NCI-H748 (cell line): ENCODE results near the gene KRTAP12-1.
"Not testable (repeated sequence)": the region's sequence is repeated elsewhere in the genome, so short reads cannot be mapped to it uniquely, and the experiment has no call there.

Experiments used
- DNase-seq: peaks from one replicate; lab custom pipeline; 2025; ENCODE audit not compliant: unreplicated experiment; lab: John Stamatoyannopoulos, UW

The KRTAP12-1 gene

DNA sequence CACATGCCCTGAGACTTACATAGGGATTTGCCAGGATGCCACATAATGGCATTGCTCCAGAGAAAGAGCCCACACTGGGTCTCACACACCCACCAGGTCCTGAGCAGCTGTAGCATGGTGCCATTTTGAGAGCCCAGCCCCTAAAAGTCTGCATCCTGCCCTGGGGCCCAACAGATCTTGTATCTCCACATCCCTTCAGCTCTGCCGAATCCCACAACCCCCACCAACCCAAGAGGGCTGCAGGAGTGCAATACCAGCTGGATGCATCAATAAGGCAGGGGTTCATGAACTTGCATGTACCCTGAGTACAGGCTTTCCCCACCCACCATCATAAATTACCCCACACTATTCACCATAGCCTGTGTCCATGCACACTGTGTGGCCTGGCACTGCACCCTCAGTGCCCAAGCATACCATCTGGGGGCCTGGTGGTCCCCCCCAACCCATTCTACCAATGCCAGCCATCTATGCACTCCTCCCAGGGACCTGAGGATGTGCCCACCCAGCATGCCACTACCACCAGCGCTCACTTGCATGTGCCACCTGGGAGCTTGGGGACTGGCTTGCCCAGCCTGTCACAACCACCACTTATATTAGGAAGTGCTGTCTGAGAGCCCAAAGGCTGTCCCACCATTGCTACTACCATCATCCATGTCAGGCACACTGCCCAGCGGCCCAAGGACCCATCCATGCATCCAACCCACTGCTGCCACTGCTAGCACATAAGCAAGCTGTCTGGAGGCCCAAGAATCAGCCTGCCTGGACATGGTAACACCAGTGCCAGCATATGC, 11.1 kb downstream of the KRTAP12-1 start:
- no peak for DNase-seq

DNA sequence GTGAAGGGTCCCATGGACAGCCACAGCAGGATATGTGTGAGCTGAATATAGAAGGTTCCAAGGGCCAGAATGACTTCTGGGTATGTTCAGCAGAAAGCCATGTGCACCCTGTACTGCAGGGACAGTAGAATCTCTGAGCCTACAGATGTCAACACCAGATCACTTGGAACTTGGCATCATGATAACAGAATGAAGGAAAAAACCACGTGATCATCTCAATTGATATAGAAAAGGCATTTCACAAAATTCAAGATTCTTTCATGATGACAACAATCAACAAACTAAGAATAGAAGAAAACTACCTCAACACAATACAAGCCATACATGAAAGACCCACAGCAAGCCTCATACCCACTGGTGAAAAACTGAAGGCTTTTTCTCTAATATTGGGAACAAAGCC, 14.4 kb downstream of the KRTAP12-1 start:
- no peak for DNase-seq

DNA sequence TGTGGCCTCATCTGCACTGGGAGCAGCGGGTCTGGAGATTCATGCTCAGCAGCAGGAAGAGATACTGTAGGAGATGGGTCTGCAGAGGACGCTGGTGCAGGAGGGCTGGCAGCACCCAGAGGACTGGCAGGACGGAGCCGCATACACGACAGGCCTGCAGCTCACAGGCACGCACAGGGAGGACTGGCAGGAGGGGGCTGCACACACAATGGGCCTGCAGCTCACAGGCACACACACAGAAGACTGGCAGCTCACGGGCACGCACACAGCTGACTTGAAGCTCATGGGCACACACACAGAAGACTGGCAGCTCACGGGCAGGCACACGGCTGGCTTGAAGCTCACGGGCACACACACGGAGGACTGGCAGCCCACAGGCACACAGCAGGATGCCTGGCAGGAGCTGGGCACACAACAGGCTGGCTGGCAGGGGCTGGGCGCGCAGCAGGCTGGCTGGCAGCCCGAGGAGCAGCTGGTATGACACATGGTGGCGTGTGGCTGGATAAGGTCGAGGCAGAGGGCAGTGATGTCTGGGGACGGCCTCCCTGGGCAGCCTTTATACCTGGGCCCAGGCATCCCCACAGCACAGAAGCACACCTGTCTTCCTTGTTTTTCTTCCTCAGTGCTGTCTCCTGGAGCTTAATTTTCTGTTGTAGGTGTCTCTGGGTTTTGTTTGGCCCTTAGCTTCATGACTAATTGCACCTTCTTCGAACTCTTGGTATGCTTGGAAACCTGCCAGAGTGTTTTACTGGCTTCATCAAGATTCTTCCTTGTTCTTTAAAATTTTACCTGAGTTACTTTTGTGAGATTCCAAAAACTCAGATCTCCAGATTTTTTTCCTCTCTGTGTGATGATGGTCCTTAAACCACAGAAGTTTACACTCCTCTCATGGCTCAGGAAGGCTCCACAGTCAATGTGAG, 15.3 kb downstream of the KRTAP12-1 start, which contains the start of gene KRTAP12-2:
KRTAP12-2 (minus strand) TSS at position 527 of the 920 bp plus-strand sequence; CDS start at position 486, 41 bp downstream.
- DNase-seq: peak; percentile 3

DNA sequence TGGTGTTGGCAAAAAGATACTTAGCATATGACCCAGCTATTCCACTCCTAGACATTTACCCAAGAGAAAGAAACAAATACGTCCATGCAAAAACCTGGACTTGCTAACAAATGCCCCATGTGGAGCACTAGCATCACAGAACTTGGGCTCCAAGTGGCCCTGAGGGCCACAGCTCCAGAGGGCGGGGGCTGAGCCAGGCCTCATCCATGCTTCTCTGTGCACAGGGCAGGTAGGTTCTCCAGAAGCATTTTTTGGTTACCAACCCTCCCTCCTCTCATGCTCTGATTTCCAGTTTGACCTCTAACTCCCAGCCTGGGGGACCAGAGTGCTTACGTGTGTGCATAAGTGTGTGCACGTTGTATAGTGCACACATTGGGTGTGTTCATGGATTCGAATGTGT, 17.3 kb downstream of the KRTAP12-1 start:
- DNase-seq: no peak

DNA sequence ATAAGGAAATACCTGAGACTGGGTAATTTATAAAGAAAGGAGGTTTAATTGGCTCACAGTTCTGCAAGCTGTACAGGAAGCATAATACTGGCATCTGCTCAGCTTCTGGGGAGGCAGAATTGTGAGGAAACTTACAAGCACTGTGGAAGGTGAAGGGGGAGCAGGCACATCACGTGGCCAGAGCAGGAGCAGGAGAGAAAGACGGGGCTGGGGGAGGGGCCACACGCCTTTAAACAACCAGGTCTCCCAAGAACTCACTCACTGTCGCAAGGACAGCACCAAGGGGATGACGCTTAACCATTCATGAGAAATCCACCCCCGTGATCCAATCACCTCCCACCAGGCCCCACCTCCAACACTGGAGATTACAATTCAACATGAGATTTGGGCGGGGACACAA, 20.4 kb downstream of the KRTAP12-1 start:
- not testable (repeated sequence) for DNase-seq

DNA sequence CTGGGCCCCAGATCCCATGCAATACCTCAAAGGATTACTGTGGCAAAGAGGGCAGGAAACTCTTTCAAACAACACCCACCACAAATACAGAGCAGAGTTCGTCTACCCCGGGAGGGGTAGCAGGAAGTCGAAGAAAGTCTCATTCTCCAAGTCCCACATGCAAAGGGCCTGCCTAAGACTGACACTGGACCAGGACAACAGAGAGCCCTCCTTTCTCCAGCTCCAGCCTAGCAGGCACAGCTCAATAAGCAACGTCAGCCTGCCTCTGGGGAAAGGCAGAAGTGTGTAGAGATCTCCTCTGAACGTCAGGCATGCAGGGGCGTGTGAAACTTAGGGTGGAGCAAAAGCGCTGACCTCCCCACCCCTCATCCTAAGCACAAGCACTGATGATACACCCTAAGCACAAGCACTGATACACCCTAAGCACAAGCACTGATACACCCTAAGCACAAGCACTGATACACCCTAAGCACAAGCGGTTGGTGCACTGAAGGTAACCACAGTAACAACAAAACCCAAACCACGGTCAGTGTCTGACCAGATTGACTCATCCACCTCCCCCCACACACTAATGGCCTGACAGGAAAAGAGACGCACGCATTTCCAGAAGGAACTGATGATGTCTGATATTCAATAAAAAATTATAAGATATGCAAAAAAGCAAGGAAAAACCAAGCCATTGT, 22.9 kb downstream of the KRTAP12-1 start:
- DNase-seq: no peak

DNA sequence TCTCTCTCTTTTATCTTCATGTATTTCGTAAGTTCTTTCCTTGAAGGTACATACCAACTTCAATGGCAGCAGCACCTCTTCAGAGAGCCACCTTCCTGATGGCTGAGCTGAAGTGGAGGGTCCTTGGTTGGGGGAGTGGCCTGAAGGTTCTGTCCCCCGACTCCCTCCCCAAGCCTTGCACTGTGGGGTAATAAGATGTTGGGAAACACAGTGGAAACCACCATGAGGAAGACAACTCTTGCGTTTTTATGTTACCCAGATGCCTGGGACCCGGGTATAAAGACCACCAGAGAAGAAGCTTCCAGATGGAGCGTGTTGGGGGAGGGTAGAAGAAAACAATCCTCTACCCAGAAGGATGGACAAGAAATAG, 23.4 kb downstream of the KRTAP12-1 start:
- no peak for DNase-seq

DNA sequence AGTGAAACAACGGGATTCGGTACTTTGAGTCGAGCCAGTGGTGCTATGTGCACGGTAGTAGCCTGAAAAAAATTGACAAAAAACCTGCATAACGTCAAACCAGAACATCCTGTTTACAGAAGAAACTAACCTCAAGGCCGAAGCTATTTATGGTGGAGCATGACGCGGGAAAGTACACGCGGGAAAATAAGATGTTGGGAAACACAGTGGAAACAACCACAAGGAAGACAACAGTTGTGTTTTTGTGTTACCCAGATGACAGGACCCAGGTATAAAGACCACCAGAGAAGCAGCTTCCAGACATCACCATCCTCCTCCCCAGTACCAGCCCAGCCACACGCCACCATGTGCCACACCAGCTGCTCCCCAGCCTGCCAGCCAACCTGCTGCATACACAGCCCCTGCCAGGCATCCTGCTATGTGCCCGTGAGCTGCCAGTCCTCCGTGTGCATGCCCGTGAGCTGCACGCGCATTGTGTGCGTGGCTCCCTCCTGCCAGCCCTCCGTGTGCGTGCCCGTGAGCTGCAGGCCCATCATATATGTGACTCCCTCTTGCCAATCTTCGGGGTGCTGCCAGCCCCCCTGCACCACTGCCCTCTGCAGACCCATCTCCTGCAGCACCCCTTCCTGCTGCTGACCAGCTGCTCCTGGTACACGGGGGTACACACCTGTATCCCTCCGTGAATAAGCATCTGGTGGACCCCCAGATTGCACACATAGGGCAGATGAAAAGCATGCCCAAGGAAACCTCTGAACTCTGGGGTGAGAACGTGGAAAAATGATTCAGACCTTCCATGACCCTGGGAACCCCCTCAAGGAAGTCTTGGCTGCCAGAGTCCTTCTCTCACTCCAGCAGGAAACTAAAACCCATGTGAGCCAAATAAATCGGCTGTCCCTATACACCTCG, 24.1 kb downstream of the KRTAP12-1 start, which contains the start of gene KRTAP12-3:
KRTAP12-3 (plus strand) TSS at position 298 of the 906 bp plus-strand sequence; CDS start at position 346, 48 bp downstream.
- no peak for DNase-seq

DNA sequence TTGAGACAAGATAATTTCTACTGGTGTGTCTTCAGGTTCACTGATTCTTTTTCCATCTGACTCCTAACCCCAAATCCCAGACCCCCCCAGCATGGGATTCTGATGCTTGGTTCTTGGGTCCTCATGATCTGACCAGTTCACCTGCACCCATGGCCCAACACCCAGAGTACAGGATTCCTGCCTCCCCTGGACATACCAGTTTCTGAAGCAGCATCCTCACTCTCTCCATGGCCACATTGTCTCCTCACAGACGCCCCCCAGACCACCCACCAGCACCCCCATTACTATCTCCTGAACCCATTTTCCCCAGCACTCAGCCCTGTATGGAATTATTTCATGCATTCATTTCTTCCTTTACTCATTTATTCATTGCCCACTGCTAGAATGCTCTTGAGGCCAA, 25.1 kb downstream of the KRTAP12-1 start:
- DNase-seq: no peak

DNA sequence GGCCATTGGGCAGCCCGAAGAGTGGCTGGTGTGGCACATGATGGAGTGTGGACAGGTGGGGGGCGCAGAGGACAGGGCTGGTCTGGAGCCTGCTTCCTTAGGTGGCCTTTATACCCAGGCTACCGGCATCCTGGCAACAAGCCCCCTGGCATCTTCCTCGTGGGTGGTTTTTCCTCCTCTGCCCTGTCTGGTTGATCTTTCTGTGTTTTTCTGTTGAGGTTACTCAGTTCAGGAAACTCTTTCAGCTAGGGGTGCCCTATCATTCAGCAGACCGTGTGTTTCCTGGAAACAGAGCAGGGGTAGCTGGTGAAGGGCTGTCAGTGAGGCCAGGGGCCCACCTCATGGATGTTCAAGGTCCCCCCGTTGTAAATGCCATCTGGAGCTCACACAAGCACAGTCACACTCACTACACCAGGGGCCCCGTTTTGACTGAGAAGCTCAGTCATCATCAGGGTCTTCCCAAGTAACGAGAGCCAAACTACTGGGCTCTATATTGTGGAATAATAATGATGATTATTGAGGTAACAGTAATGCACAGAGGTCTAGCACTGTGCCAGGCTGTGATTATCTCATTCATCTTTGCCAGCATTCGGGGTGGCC, 27.3 kb downstream of the KRTAP12-1 start, which contains the start of gene KRTAP12-4:
KRTAP12-4 (minus strand) TSS at position 84 of the 600 bp plus-strand sequence; CDS start at position 39, 45 bp downstream.
- no peak for DNase-seq

DNA sequence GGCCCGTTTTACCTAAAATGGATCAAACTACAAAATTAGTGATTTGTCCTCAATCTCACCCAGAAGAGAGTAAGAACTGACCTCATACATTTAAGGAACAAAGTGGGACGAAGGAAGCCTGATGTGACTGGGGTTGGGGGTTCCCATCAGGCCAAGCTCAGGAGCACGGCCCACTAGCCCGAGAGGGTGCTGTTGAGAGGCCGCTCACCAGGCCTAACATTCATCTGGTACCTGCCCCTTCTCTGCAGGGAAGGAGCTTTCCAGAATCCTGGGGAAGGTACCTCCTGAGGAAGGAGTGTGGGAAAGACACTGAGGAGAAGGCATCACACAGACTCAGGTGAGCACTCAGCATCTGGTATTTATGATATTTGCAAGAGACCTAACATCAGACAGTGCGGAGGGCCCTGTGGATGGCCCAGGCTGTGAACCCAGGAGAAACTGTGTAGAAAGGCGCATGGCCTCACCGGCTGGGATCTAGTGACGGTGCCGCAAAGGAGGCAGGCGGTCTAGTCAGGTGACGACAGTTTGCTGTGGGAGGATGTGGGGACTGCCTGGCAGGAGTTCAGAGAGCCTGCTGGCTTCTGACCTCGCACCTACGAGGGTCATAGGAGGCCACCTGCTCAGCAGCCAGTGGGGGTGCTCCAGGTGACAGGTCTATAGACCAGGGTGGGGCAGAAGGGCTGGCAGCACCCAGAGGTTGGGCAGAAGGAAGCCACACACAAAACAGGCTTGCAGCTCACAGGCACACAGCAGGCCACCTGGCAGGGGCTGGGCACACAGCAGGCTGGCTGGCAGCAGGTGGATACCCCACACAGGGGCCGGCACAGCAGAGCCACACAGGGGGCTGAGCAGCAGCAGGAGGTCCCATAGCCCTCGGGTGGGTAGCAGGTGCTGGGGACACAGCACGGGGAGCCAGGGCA, 28.0 kb downstream of the KRTAP12-1 start:
- DNase-seq: no peak

DNA sequence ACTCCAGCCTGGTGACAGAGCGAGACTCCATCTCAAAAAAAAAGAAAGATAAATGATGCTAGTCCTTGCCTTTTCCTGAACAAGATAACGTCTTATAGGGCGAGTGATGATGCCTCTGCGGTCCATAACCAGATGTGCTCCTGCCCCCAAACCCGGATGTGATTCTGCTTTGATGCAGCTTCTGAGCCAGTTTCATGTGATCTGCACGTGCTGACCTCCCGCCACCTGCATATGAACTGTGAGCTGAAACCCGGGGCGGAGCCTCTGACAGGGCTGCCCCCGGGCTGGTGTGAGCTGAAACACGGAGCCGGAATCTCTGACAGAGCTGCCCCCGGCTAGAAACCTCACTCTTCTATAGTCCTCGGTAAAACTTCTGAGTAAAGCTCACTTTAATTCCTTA, 28.8 kb downstream of the KRTAP12-1 start:
- DNase-seq: no peak

DNA sequence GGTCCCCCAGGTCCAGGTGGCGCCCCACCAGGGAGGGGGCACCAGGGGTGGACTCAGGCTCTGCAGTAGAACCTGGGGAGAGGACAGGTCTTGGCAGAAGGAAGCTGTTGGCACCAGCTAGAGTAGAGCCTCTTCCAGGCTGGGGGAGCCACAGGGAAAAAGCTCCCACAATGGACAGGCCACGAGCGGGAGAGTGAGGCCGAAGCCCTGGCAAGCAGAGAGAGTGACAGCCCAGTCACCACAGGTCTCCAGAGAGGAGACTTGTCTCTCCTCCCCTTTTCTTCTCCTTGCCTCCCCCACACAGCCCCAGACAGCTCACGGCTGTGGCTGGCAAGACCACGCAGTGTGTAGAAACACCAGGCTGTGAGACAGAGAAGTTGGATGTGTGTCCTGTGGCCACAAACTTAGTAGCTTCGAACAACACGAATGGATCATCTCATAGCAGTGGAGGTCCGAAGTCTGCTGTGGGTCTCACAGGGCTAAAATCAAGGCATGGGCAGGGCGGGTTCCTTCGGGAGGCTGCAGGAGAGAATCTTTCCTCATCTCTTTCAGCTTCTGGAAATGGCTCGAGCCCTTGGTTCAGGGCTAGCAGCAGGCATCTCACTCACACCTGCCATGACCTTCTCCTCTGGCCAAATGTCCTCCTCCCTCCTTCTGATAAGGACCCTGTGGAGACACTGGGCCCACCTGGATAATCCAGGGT, 30.8 kb downstream of the KRTAP12-1 start:
- DNase-seq: no peak

DNA sequence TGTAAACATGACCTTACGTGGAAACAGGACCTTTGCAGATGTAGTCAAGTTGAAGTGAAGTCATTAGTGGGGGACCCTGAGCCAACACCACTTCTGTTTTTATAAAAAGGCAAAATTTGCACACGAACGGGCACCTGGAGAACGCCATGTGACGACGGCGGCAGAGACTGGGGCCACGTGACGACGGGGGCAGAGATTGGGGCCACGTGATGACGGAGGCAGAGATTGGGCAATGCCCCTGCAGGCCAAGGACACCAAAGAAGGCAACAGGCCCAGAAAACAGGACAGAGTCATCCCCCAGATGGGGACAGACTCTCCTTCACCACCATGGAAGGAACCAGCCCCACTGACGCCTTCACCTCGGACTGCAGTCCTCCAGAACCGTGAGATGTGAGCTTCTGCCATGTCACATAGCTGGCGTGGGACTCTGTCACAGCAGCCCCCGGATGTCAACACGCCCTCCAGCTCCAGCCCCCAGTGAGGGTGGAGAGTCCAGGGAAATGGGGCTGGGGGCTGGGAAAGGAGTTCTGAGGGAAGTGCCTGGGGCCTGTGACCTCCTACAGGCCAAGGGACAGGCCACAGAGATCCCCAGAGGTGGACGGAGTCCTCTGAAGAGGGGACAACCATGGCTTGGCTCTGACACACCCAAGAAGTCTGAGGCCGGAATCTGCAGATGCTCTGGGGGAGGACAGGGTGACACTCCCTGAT, 31.5 kb downstream of the KRTAP12-1 start:
- no peak for DNase-seq

DNA sequence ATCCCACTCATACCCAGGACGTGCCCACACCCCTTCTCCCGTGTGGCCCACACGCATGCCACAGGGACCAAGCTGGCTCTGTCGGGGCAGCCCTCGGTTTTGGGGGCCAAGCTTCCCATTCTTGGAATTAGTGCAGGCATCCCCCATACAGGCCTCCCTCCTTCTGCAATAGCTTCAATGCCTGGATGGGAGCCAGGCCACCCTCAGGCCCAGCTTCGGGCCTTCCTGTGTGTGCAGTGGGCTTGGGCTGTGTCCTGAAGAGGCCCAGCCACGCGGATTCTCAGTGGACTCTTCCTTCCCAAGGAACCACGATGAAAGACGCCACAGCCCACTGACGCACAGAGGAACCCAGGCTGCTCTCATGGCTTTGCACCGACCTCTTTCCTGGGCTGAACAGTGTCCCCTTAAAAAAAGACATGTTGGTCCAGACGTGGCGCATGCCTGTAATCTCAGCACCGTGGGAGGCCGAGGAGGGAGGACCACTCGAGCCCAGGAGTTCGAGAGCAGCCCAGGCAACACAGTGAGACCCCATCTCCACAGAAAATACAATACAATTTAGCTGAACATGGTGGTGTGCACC, 32.4 kb downstream of the KRTAP12-1 start:
- DNase-seq: no peak

DNA sequence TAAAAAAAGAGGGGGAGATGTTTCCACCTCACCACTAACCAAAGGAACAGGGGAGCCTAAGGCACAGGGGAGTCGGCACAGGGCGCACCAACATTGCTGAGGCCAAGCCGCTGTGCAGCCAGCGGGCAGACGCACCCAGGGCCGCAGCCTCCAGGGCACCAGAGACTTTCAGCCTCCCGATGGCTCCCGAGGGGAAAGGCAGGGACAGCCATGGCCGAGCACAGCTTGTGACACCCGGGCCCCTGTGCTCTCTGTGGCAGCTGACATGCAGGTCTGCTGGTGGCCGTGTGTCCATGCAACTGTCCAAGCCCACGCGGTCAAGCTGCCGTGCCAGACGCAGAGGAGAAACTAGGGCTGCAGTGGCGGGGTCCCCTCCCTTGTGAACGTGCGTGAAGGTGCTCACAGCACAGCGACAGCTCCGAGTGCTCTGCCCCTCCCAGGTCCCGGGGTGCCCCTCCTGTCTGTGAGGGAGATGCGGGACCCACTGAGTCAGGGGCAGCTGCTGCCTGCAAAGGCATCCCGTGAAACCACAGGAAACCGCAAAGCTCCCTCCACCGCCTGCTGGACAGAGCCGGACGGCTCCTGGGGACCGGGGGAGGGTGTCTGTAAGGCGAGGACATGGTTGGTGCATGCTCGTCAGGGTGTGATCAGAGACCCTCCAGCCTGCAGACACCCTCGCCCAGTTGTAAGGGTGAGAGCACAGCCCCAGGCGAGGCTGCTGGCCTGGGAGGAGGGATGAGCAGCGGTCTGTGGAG, 33.2 kb downstream of the KRTAP12-1 start:
- DNase-seq: no peak
